IMR-90 (cell line): ENCODE results near the gene ASTN2.

Experiments used
- BHLHE40 ChIP-seq: fragments of 150-350 bp; IDR thresholded peaks from 2 replicates; pipeline ENCODE4 v1.6.1; 2016; ENCODE audit warnings: mild to moderate bottlenecking, low read depth, low read length
- FOS ChIP-seq: fragments of 150-350 bp; IDR thresholded peaks from 2 replicates; pipeline ENCODE4 v1.6.1; 2016; ENCODE audit warnings: low read depth, low read length
- MAZ ChIP-seq: IDR thresholded peaks from 2 replicates; pipeline ENCODE4 v1.6.1; 2012; ENCODE audit warnings: low read depth, mild to moderate bottlenecking, low read length, improper control_type of control experiment, moderate library complexity, borderline replicate concordance
- NFE2L2 ChIP-seq: fragments of 150-350 bp; IDR thresholded peaks from 2 replicates; pipeline ENCODE4 v1.6.1; 2016; ENCODE audit warnings: low read depth, mild to moderate bottlenecking, low read length
- POLR2A ChIP-seq: IDR thresholded peaks from 2 replicates; pipeline ENCODE4 v1.6.1; 2012; ENCODE audit warnings: mild to moderate bottlenecking, low read depth, low read length
- RCOR1 ChIP-seq: IDR thresholded peaks from 2 replicates; pipeline ENCODE4 v1.6.1; 2012; ENCODE audit warnings: mild to moderate bottlenecking, low read length, improper control_type of control experiment; ENCODE audit not compliant: insufficient replicate concordance
- RFX5 ChIP-seq: IDR thresholded peaks from 2 replicates; pipeline ENCODE4 v1.8.0; 2012; ENCODE audit warnings: low read depth, mild to moderate bottlenecking, low read length, moderate library complexity
- SMC3 ChIP-seq: fragments of 150-350 bp; IDR thresholded peaks from 2 replicates; pipeline ENCODE4 v1.6.1; 2016; ENCODE audit warnings: low read depth, mild to moderate bottlenecking, antibody characterized with exemption, low read length, moderate library complexity
- TF ChIP-seq, protein P1 (sequence below): conservative IDR thresholded peaks from 2 replicates; pipeline ENCODE4 v1.5.1; 2012; ENCODE audit warnings: mild to moderate bottlenecking, low read depth, low read length, improper control_type of control experiment
- TF ChIP-seq, protein P2 (sequence below): fragments of 150-350 bp; IDR thresholded peaks from 2 replicates; pipeline ENCODE4 v1.6.1; 2017; ENCODE audit warnings: mild to moderate bottlenecking, antibody characterized with exemption, low read length, low read depth
- TF ChIP-seq, protein P3 (sequence below): fragments of 150-350 bp; IDR thresholded peaks from 2 replicates; pipeline ENCODE4 v1.6.1; 2016; ENCODE audit warnings: low read depth, mild to moderate bottlenecking, low read length, moderate library complexity, borderline replicate concordance

DNA sequence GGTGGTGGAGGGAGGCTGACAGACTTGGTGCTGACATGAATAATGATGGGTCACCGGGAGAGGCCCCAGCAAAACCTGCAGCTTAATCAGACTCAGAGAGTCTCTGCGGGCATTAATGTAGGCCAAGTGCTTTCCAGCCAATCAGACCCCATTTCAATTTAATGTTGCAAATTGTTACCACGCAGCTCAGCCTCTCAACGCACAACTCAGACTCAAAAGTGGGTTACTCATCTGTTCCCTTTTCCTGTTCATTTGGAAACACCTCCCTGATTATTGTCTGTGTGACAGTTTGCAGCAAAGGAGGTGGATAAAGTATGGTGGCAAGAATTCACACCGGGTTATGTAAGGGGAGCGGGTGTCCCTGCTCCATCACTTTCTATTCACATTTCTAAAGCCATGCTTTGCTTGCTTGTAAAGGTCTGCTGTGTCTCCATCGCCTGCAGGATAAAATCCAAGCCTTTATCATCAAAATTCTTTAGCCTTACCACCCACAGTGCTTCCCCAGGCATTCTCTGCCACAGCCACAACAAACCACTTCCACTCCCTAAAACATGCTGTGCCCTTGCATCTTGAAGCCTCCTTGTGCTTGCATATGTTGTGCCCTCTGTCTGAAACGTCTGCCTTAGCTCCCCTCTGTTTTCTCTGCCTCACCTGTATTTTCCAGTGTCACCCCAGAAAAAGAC, 156.5 kb downstream of the ASTN2 start:
- TF ChIP-seq, protein P1, sequence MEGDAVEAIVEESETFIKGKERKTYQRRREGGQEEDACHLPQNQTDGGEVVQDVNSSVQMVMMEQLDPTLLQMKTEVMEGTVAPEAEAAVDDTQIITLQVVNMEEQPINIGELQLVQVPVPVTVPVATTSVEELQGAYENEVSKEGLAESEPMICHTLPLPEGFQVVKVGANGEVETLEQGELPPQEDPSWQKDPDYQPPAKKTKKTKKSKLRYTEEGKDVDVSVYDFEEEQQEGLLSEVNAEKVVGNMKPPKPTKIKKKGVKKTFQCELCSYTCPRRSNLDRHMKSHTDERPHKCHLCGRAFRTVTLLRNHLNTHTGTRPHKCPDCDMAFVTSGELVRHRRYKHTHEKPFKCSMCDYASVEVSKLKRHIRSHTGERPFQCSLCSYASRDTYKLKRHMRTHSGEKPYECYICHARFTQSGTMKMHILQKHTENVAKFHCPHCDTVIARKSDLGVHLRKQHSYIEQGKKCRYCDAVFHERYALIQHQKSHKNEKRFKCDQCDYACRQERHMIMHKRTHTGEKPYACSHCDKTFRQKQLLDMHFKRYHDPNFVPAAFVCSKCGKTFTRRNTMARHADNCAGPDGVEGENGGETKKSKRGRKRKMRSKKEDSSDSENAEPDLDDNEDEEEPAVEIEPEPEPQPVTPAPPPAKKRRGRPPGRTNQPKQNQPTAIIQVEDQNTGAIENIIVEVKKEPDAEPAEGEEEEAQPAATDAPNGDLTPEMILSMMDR, result no peak
- no peak for TF ChIP-seq POLR2A
- TF ChIP-seq, protein P2, sequence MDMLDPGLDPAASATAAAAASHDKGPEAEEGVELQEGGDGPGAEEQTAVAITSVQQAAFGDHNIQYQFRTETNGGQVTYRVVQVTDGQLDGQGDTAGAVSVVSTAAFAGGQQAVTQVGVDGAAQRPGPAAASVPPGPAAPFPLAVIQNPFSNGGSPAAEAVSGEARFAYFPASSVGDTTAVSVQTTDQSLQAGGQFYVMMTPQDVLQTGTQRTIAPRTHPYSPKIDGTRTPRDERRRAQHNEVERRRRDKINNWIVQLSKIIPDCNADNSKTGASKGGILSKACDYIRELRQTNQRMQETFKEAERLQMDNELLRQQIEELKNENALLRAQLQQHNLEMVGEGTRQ, result no peak
- TF ChIP-seq RFX5, result no peak
- TF ChIP-seq FOS, result no peak
- TF ChIP-seq, protein P3, sequence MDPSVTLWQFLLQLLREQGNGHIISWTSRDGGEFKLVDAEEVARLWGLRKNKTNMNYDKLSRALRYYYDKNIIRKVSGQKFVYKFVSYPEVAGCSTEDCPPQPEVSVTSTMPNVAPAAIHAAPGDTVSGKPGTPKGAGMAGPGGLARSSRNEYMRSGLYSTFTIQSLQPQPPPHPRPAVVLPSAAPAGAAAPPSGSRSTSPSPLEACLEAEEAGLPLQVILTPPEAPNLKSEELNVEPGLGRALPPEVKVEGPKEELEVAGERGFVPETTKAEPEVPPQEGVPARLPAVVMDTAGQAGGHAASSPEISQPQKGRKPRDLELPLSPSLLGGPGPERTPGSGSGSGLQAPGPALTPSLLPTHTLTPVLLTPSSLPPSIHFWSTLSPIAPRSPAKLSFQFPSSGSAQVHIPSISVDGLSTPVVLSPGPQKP, result no peak
- no peak for TF ChIP-seq MAZ
- TF ChIP-seq RCOR1, result no peak
- TF ChIP-seq SMC3, result no peak
- TF ChIP-seq NFE2L2, result no peak
- TF ChIP-seq BHLHE40, result no peak
